Posterior vena cava (tissue), 2 donors: ENCODE results near the gene CACFD1. TPM values are rescaled to one million over a fixed set of nuclear protein-coding genes. Genes with fewer than 3 reads are reported as not detected.

Experiments used
- DNase-seq: peaks from one replicate; pipeline ENCODE4 v3.0.0-alpha.2; 2020; ENCODE audit warnings: low spot score
- intact Hi-C, 2 donors: fragments of 100-400 bp; cut with DNase I; formaldehyde crosslinking; loops; one replicate each; pipeline versions ENCODE4 v1.14.1 to v1.14.2; 2022 to 2023
- total RNA-seq, 2 donors: library from RNA; stranded (reverse); fragmentation: NEBNext Ultra II Directional; extraction: Animal tissue kit (Norgen Biotek cat#: 25700); gene quantifications; one replicate each; pipeline ENCODE4 v1.2.1, GENCODE V29; 2021
- donor health status: DM: yes; HTN: yes; CAD: no.
- donor health status: DM: yes; HTN: yes; CAD: no.

The CACFD1 gene
- total RNA-seq, 2 donors from 2014 or later: 11.7 to 13.4 TPM

DNA sequence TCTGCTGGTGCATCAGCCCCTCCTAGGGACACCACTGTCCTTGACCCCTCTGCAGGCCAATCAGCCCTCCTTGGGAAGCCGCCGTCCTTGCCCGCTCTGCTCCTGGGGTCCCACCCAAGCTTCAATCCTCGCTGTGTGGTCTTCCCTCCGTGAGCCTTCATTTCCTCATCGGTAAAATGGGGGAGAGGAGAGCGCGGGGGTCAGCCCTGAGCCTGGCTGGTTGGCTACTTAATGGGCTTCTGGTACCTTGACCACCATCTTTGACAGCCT lies 31.8 kb downstream of the CACFD1 start:
- no peak for DNase-seq
- intact Hi-C loops: loop anchor here in 1 of 2 donors (5.0 kb wide), 1 partner anchor 309 kb away; no protein-coding TSS in a partner anchor

DNA sequence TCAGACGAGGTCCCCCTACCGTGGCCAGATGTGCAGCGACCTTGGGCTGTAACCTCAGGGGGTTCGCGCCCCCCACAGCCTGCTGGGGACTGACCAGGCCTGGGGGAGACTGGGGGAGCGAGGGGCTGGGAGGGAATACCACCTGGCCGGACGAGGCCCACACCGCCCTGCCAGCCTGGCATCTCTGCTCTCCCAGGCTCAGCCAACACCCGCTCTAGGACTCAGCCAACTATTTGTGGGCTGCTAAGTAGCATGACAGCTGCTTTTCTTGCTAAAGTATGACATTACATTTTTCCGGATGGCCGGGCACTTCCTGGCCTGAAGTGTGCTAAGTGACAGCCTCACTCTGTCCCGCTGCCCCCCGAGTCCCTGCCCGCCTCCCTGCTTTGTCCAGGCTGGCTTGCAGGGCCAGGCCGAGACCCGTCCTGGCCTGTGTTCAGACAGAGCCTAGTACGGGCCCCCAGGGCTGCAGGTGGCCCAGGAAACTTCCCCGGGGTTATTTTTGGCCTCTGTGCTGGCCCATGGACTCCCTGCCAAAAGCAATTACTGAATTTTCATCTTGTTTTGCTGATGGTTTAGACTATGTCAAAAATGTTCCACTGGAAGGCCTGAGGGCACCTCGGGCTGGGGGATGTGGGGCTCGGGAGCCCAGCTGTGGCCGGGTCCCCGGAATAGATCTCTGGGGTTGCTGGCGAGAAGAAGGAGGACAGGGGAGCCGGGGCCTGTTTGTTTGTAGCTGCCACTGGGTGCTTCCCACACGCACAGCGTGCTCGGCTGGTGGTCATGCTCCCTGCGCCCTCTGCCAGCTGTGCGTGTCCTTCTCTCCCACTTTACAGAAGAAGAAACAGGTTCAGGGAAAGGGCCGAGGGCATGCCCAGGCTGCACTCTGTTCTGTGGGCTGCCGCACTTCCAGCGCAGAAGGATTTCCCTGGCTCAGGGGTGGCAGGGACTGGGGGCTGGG lies 32.6 kb downstream of the CACFD1 start:
- DNase-seq: peak; percentile 79
- intact Hi-C loops: loop anchor here in 1 of 2 donors (5.0 kb wide), 1 partner anchor 310 kb away; no protein-coding TSS in a partner anchor

DNA sequence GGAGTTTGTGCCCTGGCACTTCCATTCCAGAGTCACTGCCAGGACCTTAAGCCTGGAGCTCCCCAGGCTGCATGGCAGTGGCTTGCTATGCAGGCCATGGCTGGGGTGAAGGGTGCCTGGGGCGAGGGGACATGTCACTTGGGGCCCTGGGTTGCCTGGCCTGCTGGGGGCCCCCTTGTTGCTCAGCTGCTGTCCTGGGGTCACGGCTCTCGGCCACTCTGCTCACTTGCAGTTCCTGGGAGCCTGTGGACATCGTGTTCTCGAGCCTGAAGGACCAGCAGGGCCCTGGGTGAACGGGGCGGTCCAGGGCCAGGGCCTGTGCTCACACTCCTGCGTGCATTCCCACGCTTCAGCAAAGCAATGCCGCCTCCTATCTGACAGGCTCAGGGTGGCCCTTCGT lies 33.6 kb downstream of the CACFD1 start:
- intact Hi-C loops: loop anchor here in 1 of 2 donors (5.0 kb wide), 1 partner anchor 311 kb away; no protein-coding TSS in a partner anchor
- peak; percentile 63 for DNase-seq

DNA sequence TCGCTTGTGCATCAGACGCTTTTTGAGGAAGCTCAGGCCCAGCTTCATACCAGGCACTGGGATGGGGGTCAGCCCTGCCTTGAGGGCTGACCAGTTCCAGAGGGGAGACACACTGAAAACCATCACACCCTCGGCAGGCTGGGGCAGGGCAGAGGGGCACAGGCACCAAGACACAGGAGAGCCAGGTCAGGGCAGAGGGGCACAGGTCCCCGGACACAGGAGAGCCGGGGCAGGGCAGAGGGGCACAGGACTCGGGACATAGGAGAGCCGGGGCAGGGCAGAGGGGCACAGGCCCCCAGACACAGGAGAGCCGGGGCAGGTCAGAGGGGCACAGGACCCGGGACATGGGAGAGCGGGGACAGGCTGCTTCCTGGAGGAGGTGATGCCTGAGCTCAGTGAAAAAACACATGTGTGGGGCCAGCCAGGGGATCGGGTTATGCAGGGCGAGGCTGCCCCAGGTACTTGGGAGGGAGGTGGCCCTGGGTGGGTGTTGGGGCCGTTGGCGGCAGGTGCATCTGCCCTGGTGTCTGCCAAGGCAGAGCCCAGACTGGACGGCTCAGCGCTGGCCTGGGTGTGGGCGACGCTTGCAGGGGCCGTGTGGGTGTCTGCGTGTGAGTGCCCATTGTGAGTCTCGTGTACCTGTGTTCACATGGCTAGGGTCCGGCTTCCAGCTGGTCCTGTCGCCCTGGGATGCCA lies 34.2 kb downstream of the CACFD1 start:
- intact Hi-C loops: loop anchor here in 1 of 2 donors (5.0 kb wide), 1 partner anchor 312 kb away; no protein-coding TSS in a partner anchor
- peak; percentile 68 for DNase-seq

DNA sequence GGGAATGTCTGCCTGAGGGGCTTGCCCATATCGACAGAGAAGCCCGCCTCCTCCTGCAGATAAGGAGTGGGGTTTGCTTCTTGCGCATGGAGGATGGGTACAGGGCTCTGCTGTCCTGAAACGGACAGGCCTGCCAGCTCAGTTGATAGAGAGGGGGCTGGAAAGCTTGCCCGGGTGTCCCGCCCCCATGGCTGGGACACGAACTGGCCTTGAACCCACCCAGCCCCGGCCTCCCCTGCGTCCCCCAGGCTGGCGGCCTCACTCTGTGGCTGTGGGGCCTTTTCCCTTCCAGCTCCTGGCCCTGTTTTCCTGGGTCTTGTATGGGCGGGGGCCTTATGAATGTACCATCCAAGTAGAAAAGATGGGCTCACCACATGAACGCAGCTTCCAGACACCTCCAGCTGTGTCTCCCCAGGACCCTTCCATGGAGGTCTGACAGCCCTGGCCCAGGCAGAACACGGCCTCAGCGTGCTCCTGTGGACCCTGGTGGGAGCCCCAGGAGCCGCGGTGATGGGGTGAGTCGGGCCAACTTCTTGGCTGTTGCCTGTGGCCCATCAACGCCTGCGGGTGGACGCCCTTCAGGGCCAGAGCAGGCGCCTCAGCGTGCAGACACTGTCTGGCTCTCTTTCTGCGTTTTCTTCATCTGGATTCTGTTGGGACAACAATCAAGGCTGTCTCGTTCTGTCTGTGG lies 35.0 kb downstream of the CACFD1 start:
- DNase-seq: peak; percentile 69
- intact Hi-C loops: loop anchor here in 1 of 2 donors (5.0 kb wide), 1 partner anchor 312 kb away; no protein-coding TSS in a partner anchor

DNA sequence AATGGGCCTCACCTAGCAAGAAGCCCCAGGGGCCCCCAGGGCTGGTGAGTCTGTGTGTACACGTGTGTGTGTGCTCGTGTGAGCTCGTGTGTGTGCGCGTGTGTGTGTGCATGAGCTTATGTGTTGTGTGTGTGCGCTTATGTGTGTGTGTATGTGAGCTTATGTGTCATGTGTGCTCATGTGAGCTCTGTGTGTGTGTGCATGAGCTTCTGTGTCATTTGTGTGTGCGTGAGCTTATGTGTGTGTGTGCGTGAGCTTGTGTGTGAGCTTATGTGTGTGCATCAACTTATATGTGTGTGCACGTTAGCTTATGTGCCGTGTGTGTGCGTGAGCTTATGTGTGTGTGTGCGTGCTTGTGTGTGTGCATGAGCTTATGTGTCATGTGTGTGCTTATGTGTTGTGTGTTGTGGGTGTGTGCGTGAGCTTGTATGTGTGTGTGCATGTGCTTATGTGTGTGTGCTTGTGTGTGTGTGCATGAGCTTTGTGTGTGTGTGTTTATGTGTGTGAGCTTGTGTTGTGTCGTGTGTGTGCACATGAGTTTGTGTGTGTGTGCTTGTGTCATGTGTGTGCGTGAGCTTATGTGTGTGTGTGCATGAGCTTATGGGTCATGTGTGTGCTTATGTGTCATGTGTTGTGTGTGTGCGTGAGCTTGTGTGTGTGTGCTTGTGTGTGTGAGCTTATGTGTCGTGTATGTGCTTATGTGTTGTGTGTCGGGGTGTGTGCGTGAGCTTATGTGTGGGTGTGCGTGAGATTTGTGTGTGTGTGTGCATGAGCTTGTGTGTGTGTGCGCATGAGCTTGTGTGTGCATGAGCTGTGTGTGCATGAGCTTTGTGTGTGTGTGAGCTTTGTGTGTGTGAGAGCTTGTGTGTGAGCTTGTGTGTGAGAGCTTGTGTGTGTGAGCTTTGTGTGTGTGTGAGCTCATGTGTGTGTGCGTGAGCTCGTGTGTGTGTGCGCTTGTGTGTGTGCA lies 35.8 kb downstream of the CACFD1 start:
- intact Hi-C loops: no loop called here
- DNase-seq: peak; percentile 53

DNA sequence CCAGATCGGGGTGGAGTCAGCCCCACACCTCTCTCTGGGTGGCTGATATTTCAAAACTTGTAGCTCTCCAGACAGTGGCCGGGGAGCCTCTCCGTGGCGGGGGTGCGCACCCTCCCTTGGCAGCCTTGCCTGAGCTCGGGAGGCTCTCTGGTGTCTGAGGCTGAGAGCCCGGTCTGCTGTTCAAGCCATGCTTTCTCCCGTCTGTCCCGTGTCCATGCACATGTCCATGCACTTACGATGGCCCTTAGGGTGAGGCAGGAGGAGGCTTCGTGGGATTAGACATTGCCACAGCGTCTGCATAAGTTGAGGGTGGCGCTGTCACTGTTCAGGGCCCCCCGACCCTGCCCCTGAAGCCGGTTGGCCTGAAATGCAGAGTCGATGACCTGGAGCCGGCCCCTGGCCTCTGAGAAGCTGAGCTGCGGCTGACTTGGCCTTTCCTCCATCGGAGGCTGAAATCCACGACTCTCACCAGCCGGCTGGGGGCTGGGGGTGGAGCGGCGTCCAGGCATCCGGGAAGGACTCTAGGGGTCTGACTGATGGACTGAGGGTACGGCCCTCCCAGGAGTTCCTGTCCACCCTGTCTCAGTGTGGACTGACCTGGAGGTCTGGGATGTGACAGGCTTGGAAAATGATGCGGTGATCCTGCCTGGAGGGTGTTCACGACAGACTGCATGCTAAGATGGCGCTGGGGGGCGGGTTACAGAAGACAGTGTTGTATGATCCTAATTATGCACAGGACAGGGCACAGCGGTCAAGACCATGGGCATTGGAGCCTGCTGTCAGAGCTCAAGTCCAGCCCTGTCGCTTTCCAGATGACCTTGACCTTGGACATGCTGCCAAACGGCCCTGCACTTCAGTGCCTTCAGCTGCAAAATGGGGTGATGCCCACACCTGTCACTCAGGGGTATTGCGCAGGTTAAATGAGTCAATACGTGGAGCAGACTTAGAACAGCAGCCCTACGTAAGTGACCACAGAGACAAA lies 37.4 kb downstream of the CACFD1 start:
- peak; percentile 69 for DNase-seq
- intact Hi-C loops: no loop called here

DNA sequence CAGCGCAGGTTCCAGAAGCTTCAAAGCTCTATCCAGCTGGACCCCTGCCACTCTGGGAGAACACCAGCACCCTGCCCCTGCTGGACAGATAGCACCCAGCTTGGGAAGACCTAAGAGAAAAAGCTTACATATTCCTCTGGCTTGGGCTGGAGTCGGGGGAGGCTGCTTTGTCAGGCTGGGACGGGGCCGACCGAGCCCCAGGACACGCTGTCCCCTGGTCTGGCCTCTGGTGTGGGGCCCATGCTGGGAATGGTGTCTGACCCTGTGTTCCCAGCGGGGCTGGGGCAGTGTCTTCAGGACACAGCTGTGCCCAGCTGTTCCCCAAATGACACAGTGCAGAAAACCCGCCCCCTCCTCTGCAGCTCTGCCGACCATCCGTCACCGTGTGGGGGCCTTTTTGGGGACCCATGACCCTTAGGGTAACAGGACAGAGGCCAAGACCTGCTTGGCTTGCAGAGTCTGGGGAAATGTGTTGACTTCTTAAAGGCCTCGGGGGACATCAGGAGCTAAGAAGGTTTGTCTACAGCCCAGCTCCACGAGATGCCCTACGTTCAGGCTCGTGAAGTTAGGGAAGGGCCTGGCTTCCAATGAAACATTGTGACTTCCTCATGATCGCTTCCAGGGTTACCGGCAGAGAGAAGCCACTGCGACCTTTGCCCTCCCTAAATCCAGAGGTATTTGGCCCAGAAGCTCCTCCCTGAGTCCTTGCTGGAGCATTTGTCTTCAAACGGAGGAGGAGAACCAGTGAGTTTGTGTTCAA lies 39.5 kb downstream of the CACFD1 start:
- intact Hi-C loops: no loop called here

DNA sequence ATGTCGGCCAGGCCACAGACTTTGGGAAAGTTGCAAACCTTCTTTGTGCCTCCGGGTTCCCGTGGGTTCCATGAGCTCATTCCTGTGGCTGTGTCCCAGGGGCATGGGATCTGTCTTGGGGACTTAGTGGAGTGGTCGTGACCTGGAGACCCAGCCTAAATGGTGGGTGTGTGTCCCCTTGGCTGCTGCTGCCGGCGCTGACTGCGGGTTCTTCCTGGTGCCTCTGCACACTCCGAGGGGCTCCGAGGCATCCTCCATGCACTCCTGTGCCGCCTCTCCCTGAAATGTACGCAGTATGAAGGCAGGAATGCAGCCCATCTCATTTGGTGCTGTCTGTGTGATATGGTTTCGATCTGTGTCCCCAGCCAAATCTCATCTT lies 40.1 kb downstream of the CACFD1 start:
- intact Hi-C loops: no loop called here
- no peak for DNase-seq

More for the DNA sequence above, 39.5 kb downstream of the CACFD1 start:
- DNase-seq: no peak

DNA sequence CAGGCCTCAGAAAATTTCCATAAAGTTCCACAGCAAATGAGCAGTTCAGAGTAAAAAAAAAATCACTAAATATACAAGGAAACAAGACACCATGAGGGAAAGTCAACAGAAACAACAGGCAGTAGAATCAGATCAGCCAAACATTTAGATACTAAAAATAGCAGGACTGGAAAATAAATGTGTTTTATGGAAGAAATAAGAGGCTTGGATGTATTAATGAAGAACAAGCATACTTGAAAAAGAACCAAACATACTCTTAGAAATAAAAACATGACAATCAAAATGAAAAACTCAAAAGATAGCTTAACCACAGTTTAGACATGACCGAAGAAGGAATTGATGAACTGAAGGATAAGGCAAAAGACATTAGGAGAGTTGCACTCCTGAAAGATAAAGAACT lies 42.3 kb downstream of the CACFD1 start:
- DNase-seq: no peak
- intact Hi-C loops: no loop called here

DNA sequence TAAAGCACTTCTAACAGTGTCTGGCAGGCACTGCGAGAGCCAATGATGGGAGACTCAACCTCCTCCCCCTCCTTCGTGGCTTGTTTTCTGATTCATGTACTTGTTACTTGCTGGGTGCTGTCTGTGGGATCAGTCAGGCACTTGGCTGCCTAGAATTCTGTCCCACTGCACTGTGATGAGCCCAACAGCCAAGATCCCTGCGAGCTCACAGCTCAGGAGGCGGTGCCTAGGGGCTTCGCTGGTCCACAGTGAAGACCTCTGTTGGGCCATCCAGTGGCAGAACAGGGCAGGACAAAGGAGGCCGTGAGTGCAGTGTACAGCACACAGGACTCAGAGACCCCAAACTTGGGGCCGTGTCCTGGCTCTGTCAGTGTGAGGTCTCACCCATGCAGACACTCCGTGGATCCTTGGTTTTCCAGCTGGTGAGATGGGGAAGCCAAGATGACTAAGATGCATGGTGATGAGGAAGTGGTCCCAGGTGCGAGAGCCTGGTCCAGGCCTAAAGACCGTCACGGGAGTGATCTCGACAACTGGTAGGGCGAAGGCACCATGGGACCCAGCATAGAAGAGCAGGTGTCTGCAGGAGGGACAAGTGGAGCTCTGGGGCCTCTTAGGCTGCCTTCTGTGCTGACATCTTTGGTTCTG lies 45.5 kb downstream of the CACFD1 start:
- no peak for DNase-seq
- intact Hi-C loops: no loop called here

DNA sequence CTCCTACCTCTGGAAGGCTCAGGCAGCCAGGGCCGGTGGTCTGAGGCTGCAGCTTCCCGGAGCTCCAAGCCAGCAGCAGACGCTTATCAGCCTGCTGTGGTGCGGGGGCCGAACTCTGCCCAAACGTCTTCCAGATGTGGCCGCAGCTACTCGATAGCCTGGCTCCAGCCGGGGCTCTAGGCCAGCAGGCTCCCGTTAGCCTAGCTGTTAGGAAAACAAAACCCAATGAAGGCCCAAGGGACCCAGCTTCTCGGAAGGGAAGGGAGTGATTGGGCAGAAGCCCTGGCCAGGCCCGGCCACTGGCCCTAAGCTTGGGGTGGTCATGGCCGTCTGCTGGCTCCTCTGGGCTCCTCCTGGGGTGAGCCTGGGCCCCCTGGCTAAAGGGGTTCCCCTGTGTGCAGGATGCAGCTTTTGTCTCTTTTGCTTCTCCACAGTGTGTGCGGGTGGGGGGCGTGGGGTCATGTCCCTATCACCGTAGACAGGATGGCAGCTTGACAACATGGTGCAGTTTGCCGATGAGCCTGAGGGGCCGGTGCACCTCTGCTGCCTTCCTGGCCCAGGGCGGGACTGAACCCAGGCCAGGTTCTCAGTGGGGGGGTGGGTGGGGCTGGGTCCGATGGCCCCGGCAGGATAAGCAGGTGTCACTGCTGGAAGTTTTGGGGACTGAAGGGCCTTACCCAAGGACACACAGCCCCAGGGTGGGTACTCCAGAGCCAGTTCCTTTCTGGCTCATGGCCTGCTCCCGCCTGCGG lies 46.3 kb downstream of the CACFD1 start:
- peak; percentile 94 for DNase-seq
- intact Hi-C loops: no loop called here

DNA sequence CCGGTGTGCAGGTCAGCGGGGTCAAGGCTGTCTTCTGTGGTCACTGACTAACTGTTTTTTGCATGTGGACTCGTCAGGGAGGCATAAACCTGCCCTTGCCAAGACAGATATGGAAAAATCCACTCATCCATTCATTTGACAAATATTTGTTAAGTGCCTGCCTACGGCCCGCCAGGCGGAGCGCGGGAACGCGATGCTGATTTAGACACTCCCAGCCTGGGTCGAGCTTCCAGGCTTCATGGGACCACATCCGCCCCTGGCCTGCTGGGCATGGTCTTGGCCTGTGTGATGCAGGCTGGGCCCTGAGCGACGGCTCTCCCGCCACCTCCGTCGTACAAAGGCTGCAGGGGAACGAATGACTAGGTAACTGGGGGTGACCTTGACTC lies 46.9 kb downstream of the CACFD1 start:
- DNase-seq: peak; percentile 94
- intact Hi-C loops: no loop called here

DNA sequence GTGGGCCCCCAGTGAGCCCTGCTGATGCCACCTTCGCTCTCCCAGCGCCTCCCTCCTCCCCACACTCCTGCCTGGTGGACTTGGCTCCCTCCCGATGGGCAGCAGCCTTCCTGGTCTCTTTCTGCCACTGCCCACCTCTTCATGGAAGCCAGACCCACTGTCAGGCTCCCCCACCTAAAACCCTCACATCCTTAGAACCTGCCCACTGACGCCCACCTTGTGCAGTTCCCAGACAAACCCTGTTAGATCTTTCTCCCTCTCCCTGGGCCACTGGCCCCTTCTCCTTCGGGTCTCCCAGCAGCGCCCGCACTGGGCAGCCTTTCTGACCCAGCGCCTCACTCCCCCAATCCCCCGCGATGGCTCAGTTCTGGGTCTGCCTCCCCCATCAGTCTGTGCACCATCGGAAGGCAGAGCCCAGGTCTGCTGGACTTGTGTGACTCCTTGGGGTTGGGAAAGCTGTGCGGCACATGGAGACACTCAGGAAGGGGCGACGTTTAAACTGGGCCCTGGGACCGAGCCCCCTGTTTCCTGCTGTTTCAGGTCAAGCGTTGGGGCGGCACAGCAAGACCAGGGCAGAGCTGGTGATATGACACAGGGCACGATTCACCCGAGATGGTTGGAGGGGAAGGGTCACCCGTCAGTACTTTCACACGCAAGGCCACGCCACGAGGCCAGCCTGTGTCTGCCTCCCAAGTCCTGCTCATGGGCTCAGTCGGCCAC lies 47.6 kb downstream of the CACFD1 start:
- intact Hi-C loops: no loop called here
- DNase-seq: no peak

DNA sequence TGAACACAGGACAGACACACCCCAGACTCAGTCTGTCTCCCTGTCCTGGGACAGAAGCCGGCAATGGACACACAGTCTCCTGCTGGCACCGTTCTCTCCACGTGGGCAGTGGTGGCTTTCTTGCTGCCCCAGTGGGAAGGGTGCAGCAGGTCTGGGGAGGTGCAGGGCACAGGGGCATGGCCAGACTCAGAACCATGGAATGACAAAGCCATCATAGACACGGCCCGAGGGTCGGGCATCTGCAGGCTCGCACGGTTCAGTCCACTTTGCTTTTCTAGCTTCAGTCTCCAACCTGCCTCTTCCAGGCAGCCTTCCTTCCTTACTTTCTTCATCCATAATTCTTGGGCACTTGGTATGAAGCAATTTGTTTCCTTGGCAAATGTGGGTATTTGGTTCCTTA lies 48.3 kb downstream of the CACFD1 start:
- no peak for DNase-seq
- intact Hi-C loops: no loop called here
